HUES48 (cell line): Measurements from ENCODE around the gene NTNG1.

ENCODE experiments used
- H3K27ac ChIP-seq: one replicate; pipeline ENCODE4 v1.7.0; 2013; ENCODE audit warnings: low read depth, low read length, inconsistent platforms
- H3K27me3 ChIP-seq: 2 replicates; pipeline ENCODE4 v1.6.1; 2013; ENCODE audit warnings: mild to moderate bottlenecking, low read length; ENCODE audit not compliant: control insufficient read depth, insufficient read depth
- H3K36me3 ChIP-seq: 2 replicates; pipeline ENCODE4 v1.6.1; 2013; ENCODE audit warnings: low read length; ENCODE audit not compliant: control insufficient read depth, insufficient read depth
- H3K4me1 ChIP-seq: 2 replicates; pipeline ENCODE4 v1.6.1; 2013; ENCODE audit warnings: mild to moderate bottlenecking, low read length; ENCODE audit not compliant: control insufficient read depth, insufficient read depth
- H3K4me3 ChIP-seq: 2 replicates; pipeline ENCODE4 v1.5.1; 2013; ENCODE audit warnings: mild to moderate bottlenecking, low read depth, low read length
- H3K9ac ChIP-seq: 2 replicates; pipeline ENCODE4 v1.6.1; 2013; ENCODE audit warnings: mild to moderate bottlenecking, low read depth, low read length, moderate library complexity
- H3K9me3 ChIP-seq: 2 replicates; pipeline ENCODE4 v1.6.1; 2013; ENCODE audit warnings: low read length; ENCODE audit not compliant: control insufficient read depth, insufficient read depth

Gene NTNG1

GRCh38 chr1:107450899-107451664, 310.2 kb downstream of the NTNG1 start:
- H3K27ac ChIP-seq, result no peak overlapping the region
- no peak overlapping the region for H3K9ac ChIP-seq
- no peaks in the 10 kb centered on the region for H3K27me3 ChIP-seq
- H3K4me3 ChIP-seq, result no peak overlapping the region
- H3K4me1 ChIP-seq, result peaks cover 21% of the 10 kb centered on the region
- H3K36me3 ChIP-seq, result no peaks in the 10 kb centered on the region
- no peaks in the 10 kb centered on the region for H3K9me3 ChIP-seq

GRCh38 chr1:107451715-107452114, 310.9 kb downstream of the NTNG1 start:
- no peak overlapping the region for H3K4me3 ChIP-seq
- no peaks in the 10 kb centered on the region for H3K9me3 ChIP-seq
- no peak overlapping the region for H3K9ac ChIP-seq
- H3K36me3 ChIP-seq, result no peaks in the 10 kb centered on the region
- H3K4me1 ChIP-seq, result peaks cover 21% of the 10 kb centered on the region
- H3K27me3 ChIP-seq, result no peaks in the 10 kb centered on the region
- no peak overlapping the region for H3K27ac ChIP-seq

GRCh38 chr1:107454791-107455190, 314.0 kb downstream of the NTNG1 start:
- Histone ChIP-seq H3K4me3 (no peak overlapping the region), H3K4me1 (peaks cover 5% of the 10 kb centered on the region), H3K27me3 (no peaks in the 10 kb centered on the region), H3K36me3 (no peaks in the 10 kb centered on the region), H3K9ac (no peak overlapping the region), H3K9me3 (no peaks in the 10 kb centered on the region), H3K27ac (no peak overlapping the region)

GRCh38 chr1:107457989-107458388, 317.1 kb downstream of the NTNG1 start:
- H3K4me1 ChIP-seq, result peaks cover 5% of the 10 kb centered on the region
- H3K4me3 ChIP-seq, result no peak overlapping the region
- H3K36me3 ChIP-seq, result no peaks in the 10 kb centered on the region
- H3K9me3 ChIP-seq, result no peaks in the 10 kb centered on the region
- no peaks in the 10 kb centered on the region for H3K27me3 ChIP-seq
- H3K9ac ChIP-seq, result no peak overlapping the region
- H3K27ac ChIP-seq, result no peak overlapping the region

GRCh38 chr1:107459204-107459904, 318.5 kb downstream of the NTNG1 start:
- H3K4me1 ChIP-seq, result peaks cover 4% of the 10 kb centered on the region; the same call in 1 of the 2 replicates
- no peaks in the 10 kb centered on the region for H3K27me3 ChIP-seq
- H3K27ac ChIP-seq, result no peak overlapping the region
- H3K9me3 ChIP-seq, result no peaks in the 10 kb centered on the region
- H3K36me3 ChIP-seq, result no peaks in the 10 kb centered on the region
- H3K4me3 ChIP-seq, result no peak overlapping the region
- no peak overlapping the region for H3K9ac ChIP-seq

GRCh38 chr1:107460035-107460434, 319.2 kb downstream of the NTNG1 start:
- H3K4me1 ChIP-seq, result peaks cover 5% of the 10 kb centered on the region; the same call in 1 of the 2 replicates
- H3K27me3 ChIP-seq, result no peaks in the 10 kb centered on the region
- no peak overlapping the region for H3K9ac ChIP-seq

GRCh38 chr1:107464827-107465226, 324.0 kb downstream of the NTNG1 start:
- Histone ChIP-seq H3K27ac (no peak overlapping the region), H3K4me1 (peaks cover 5% of the 10 kb centered on the region; the same call in 1 of the 2 replicates), H3K9me3 (no peaks in the 10 kb centered on the region), H3K27me3 (no peaks in the 10 kb centered on the region), H3K36me3 (no peaks in the 10 kb centered on the region), H3K4me3 (no peak overlapping the region), H3K9ac (no peak overlapping the region)

More at GRCh38 chr1:107460035-107460434, 319.2 kb downstream of the NTNG1 start:
- H3K9me3 ChIP-seq, result no peaks in the 10 kb centered on the region
- H3K4me3 ChIP-seq, result no peak overlapping the region
- H3K27ac ChIP-seq, result no peak overlapping the region
- H3K36me3 ChIP-seq, result no peaks in the 10 kb centered on the region

- H3K36me3 ChIP-seq, result no peaks in the 10 kb centered on the region
- H3K27me3 ChIP-seq, result no peaks in the 10 kb centered on the region
- H3K9ac ChIP-seq, result no peak overlapping the region
- H3K27ac ChIP-seq, result no peak overlapping the region
- H3K4me1 ChIP-seq, result peaks cover 5% of the 10 kb centered on the region; the same call in 1 of the 2 replicates
- no peaks in the 10 kb centered on the region for H3K9me3 ChIP-seq
- H3K4me3 ChIP-seq, result no peak overlapping the region
Observed at GRCh38 chr1:107467286-107467685, 326.4 kb downstream of the NTNG1 start.

GRCh38 chr1:107467811-107468210, 327.0 kb downstream of the NTNG1 start:
- Histone ChIP-seq H3K9me3 (no peaks in the 10 kb centered on the region), H3K4me3 (no peak overlapping the region), H3K4me1 (peaks cover 5% of the 10 kb centered on the region; the same call in 1 of the 2 replicates), H3K9ac (no peak overlapping the region), H3K36me3 (no peaks in the 10 kb centered on the region), H3K27ac (no peak overlapping the region), H3K27me3 (no peaks in the 10 kb centered on the region)

- Histone ChIP-seq H3K9ac (no peak overlapping the region), H3K36me3 (no peaks in the 10 kb centered on the region), H3K27ac (no peak overlapping the region), H3K4me1 (no peaks in the 10 kb centered on the region), H3K9me3 (no peaks in the 10 kb centered on the region), H3K4me3 (no peak overlapping the region), H3K27me3 (no peaks in the 10 kb centered on the region)
Observed at GRCh38 chr1:107473065-107473464, 332.2 kb downstream of the NTNG1 start.
